Measurements from ENCODE around the gene TYMP. TPM values are rescaled to one million over a fixed set of nuclear protein-coding genes. Genes with fewer than 3 reads are reported as not detected.

TYMP gene
- total and polyA plus RNA-seq, 10 of the 15 experiments (the other 5 are each of a cell fraction or from before 2014, with no cell fraction given) = 0.42 to 57.8 (median 24.6) TPM

DNA sequence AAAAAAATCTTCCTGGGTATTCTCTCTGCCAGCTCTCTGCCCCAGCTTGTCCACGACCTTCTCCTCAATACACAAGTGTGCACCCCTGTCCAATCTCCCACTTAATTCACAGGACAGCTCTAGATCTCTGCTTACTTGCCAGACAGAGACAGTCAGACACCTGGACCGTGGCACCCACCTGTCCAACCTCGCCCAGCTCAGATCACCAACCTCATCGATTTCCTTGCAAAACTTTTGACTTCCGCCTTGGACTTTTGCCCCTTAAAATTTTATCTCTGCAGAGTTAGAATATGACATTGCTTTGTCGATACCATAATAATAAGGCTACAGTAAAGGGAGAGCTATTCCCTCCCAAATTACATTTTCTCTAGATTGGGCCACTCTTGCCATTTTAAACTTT lies 32.7 kb downstream of the TYMP start (continued):
- TF ChIP-seq POU2F2 (IDR thresholded peaks at IDR 0.05; ENCODE audit: borderline replicate concordance, low read depth, low read length) (no peak), SMARCA5 (IDR thresholded peaks at IDR 0.05) (no peak), NR2F1 (conservative IDR thresholded peaks at IDR 0.05) (no peak), YBX1 (IDR thresholded peaks at IDR 0.05) (no peak), HDAC2 (IDR thresholded peaks at IDR 0.05) (no peak), SUPT20H (IDR thresholded peaks at IDR 0.05; ENCODE audit: borderline replicate concordance, control insufficient read depth, low read depth, low read length) (no peak)
- TF ChIP-seq, protein P1, sequence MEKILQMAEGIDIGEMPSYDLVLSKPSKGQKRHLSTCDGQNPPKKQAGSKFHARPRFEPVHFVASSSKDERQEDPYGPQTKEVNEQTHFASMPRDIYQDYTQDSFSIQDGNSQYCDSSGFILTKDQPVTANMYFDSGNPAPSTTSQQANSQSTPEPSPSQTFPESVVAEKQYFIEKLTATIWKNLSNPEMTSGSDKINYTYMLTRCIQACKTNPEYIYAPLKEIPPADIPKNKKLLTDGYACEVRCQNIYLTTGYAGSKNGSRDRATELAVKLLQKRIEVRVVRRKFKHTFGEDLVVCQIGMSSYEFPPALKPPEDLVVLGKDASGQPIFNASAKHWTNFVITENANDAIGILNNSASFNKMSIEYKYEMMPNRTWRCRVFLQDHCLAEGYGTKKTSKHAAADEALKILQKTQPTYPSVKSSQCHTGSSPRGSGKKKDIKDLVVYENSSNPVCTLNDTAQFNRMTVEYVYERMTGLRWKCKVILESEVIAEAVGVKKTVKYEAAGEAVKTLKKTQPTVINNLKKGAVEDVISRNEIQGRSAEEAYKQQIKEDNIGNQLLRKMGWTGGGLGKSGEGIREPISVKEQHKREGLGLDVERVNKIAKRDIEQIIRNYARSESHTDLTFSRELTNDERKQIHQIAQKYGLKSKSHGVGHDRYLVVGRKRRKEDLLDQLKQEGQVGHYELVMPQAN (conservative IDR thresholded peaks at IDR 0.05) = no peak
- TF ChIP-seq, protein P2, sequence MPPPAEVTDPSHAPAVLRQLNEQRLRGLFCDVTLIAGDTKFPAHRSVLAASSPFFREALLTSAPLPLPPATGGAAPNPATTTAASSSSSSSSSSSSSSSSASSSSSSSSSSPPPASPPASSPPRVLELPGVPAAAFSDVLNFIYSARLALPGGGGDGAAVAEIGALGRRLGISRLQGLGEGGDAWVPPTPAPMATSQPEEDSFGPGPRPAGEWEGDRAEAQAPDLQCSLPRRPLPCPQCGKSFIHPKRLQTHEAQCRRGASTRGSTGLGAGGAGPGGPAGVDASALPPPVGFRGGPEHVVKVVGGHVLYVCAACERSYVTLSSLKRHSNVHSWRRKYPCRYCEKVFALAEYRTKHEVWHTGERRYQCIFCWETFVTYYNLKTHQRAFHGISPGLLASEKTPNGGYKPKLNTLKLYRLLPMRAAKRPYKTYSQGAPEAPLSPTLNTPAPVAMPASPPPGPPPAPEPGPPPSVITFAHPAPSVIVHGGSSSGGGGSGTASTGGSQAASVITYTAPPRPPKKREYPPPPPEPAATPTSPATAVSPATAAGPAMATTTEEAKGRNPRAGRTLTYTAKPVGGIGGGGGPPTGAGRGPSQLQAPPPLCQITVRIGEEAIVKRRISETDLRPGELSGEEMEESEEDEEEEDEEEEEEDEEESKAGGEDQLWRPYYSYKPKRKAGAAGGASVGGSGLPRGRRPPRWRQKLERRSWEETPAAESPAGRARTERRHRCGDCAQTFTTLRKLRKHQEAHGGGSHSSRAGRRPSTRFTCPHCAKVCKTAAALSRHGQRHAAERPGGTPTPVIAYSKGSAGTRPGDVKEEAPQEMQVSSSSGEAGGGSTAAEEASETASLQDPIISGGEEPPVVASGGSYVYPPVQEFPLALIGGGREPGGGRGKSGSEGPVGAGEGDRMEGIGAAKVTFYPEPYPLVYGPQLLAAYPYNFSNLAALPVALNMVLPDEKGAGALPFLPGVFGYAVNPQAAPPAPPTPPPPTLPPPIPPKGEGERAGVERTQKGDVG (CRISPR knock-in tag; IDR thresholded peaks at IDR 0.05) = no peak
